GM13976 (cell line): ENCODE measurements around the gene RAB15.

Experiments used
- DNase-seq: peaks from one replicate; pipeline ENCODE4 v3.0.0; 2012; ENCODE audit warnings: low spot score
- in situ Hi-C: fragments of 300-500 bp; cut with MboI; formaldehyde crosslinking; loops from one replicate; pipeline ENCODE4 v1.12.0; 2022; ENCODE audit warnings: low sequenced_read_pairs, mixed read lengths, inconsistent platforms; ENCODE audit not compliant: unreplicated experiment
- TF ChIP-seq, protein P1 (sequence below): IDR thresholded peaks from 2 replicates; pipeline ENCODE4 v1.5.1; 2012; ENCODE audit warnings: borderline replicate concordance, mild to moderate bottlenecking; ENCODE audit not compliant: insufficient read depth; ENCODE audit errors: extremely low read depth, missing control alignments, control extremely low read depth

RAB15 gene

GRCh38 chr14:64943556-64943955 lies 28.6 kb downstream of the RAB15 start:
- TF ChIP-seq, protein P1, sequence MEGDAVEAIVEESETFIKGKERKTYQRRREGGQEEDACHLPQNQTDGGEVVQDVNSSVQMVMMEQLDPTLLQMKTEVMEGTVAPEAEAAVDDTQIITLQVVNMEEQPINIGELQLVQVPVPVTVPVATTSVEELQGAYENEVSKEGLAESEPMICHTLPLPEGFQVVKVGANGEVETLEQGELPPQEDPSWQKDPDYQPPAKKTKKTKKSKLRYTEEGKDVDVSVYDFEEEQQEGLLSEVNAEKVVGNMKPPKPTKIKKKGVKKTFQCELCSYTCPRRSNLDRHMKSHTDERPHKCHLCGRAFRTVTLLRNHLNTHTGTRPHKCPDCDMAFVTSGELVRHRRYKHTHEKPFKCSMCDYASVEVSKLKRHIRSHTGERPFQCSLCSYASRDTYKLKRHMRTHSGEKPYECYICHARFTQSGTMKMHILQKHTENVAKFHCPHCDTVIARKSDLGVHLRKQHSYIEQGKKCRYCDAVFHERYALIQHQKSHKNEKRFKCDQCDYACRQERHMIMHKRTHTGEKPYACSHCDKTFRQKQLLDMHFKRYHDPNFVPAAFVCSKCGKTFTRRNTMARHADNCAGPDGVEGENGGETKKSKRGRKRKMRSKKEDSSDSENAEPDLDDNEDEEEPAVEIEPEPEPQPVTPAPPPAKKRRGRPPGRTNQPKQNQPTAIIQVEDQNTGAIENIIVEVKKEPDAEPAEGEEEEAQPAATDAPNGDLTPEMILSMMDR, result no peak
- in situ Hi-C loops, result no loop called here
- DNase-seq, result no peak

DNA sequence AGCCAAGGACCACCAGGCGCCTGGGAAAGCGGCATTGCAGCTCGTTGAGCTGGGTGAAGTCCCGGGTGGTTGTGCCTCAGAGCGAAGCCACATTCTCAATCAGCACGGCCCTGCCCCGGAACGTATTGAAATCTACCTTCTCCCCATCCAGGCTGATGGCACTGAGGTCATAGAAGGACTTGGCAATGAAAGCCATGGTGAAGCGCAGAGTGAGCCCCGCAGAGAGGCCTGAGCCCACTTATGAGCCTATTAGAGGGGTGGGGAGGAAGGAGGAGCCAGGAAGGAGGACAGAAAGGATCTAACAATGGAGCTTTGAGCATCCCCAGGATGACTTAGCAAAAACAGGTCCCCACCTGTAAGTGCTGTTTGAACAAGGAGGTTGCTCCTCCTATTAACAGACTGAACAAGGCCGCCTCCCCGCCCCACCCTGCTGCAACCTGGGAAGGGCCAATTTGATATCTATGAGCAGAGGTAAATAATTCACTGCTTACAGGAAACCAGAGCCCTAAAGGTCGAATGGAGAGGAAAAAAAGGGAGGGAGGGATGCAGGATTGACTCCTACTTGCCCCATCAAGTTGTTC lies 29.5 kb downstream of the RAB15 start, which contains the start of gene GPX2:
GPX2 (minus strand) TSS at position 215 of the 581 bp plus-strand sequence; CDS start at position 196, 19 bp downstream.
- no peak for DNase-seq
- in situ Hi-C loops, result no loop called here
- TF ChIP-seq, protein P1, result no peak

DNA sequence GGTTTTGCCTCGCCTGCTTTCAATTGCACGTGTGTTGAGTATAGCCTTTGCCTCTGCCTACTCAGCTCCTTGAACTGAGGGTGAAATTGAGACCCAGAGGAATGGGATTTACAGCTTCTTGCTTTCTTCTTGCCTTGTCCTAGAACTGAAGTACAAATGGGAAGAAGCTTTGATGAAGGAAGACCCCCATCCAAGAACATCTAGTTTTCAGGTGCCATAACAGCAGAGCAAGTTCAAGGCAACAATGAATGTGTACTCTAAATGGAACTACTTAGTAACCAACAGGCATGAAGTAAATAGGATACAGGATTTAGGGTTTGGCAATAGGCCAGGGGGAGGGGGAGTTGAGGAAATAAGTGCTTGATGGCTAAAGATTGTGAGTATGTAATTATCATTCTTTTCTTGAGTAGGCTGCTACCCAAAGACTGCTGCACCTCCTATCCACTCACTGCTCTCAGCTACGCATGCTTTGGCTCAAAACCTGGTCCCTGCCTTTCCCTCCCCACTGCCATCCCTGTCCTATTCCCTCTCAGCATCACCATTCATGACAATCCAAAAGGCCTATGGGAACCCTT lies 31.7 kb downstream of the RAB15 start:
- in situ Hi-C loops, result no loop called here
- TF ChIP-seq, protein P1, result no peak
- no peak for DNase-seq

GRCh38 chr14:64939817-64940190 lies 32.3 kb downstream of the RAB15 start:
- in situ Hi-C loops, result no loop called here
- no peak for DNase-seq
- TF ChIP-seq, protein P1, result no peak

DNA sequence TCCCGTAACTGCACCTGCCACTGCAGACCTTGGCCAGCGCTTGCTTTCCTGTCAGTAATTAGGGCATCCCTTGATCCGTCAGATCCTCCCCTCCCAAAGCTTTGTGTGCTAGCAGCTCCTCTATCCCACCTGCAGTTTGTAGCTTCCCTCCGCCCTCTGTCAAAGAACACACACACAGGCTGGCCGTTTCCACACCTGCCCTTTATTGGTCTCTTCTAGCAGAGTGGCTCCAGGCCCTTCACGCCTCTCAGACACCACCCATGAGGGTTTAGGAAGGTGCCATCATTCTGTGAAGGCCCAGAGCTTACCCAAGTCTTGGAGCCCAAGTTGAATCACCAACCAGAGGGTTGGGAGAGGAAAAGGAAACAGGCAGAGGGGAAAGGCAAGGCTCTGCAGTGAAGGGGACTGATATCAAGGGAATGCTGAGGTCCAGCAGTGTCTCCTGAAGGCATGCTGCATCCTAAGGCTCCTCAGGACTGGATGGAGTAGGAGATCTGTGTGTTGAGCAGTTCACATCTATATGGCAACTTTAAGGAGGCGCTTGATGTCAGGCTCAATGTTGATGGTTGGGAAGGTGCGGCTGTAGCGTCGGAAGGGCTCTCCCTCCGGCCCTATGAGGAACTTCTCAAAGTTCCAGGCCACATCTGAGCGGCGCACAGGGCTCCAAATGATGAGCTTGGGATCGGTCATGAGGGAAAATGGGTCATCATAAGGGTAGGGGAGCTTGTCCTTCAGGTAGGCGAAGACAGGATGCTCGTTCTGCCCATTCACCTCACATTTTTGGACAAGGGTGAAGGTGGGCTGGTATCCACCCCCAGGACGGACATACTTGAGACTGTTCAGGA lies 32.9 kb downstream of the RAB15 start:
- in situ Hi-C loops, result no loop called here
- TF ChIP-seq, protein P1, result no peak
- DNase-seq, result no peak

DNA sequence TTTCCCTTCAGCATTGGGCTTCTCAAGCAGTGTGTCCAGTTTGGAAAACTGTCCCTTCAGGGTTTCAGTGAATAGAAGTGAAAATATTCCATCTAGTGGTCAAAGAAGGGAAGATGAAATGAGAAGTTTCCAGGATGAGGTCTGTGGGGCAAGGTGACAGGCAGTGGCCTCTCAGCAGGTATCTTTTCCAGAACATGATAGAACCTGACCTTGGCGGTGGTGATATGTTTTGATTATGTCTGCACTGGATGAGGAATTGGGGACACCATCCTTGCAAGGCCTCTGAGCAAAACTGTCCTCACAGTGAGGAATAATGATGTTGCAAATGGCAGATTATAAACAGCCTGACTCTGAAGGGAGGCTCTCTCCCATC lies 34.3 kb downstream of the RAB15 start:
- TF ChIP-seq, protein P1, result no peak
- DNase-seq, result no peak
- in situ Hi-C loops, result no loop called here
